ENCODE measurements around the gene ZDHHC4. TPM values are rescaled to one million over a fixed set of nuclear protein-coding genes. Genes with fewer than 3 reads are reported as not detected.
A peak's percentile ranks its signal among the peaks of the same experiment; 100 is the strongest.

Gene ZDHHC4
- total and polyA plus RNA-seq, 2 of the 13 experiments (the other 11 are each of a cell fraction or from before 2014, with no cell fraction given): 83.2 to 188 TPM

- TF ChIP-seq, protein P1, sequence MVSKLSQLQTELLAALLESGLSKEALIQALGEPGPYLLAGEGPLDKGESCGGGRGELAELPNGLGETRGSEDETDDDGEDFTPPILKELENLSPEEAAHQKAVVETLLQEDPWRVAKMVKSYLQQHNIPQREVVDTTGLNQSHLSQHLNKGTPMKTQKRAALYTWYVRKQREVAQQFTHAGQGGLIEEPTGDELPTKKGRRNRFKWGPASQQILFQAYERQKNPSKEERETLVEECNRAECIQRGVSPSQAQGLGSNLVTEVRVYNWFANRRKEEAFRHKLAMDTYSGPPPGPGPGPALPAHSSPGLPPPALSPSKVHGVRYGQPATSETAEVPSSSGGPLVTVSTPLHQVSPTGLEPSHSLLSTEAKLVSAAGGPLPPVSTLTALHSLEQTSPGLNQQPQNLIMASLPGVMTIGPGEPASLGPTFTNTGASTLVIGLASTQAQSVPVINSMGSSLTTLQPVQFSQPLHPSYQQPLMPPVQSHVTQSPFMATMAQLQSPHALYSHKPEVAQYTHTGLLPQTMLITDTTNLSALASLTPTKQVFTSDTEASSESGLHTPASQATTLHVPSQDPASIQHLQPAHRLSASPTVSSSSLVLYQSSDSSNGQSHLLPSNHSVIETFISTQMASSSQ (IDR thresholded peaks at IDR 0.05; ENCODE audit: low read depth): peak; percentile 61; the same call in 1 of the 2 replicates
- TF ChIP-seq, protein P1 (CRISPR knock-in tag; IDR thresholded peaks at IDR 0.05; ENCODE audit: borderline replicate concordance): peak; percentile 82; the same call in 1 of the 2 replicates
- peak; percentile 63; the same call in 1 of the 2 replicates for TF ChIP-seq FOXK2 (IDR thresholded peaks at IDR 0.05)
- TF ChIP-seq ARNTL (CRISPR knock-in tag; IDR thresholded peaks at IDR 0.05): no peak
- TF ChIP-seq, protein P2, sequence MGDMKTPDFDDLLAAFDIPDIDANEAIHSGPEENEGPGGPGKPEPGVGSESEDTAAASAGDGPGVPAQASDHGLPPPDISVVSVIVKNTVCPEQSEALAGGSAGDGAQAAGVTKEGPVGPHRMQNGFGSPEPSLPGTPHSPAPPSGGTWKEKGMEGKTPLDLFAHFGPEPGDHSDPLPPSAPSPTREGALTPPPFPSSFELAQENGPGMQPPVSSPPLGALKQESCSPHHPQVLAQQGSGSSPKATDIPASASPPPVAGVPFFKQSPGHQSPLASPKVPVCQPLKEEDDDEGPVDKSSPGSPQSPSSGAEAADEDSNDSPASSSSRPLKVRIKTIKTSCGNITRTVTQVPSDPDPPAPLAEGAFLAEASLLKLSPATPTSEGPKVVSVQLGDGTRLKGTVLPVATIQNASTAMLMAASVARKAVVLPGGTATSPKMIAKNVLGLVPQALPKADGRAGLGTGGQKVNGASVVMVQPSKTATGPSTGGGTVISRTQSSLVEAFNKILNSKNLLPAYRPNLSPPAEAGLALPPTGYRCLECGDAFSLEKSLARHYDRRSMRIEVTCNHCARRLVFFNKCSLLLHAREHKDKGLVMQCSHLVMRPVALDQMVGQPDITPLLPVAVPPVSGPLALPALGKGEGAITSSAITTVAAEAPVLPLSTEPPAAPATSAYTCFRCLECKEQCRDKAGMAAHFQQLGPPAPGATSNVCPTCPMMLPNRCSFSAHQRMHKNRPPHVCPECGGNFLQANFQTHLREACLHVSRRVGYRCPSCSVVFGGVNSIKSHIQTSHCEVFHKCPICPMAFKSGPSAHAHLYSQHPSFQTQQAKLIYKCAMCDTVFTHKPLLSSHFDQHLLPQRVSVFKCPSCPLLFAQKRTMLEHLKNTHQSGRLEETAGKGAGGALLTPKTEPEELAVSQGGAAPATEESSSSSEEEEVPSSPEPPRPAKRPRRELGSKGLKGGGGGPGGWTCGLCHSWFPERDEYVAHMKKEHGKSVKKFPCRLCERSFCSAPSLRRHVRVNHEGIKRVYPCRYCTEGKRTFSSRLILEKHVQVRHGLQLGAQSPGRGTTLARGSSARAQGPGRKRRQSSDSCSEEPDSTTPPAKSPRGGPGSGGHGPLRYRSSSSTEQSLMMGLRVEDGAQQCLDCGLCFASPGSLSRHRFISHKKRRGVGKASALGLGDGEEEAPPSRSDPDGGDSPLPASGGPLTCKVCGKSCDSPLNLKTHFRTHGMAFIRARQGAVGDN (CRISPR knock-in tag; IDR thresholded peaks at IDR 0.05): peak; percentile 41; the same call in 1 of the 2 replicates
- TF ChIP-seq ZNF724P (CRISPR knock-in tag; IDR thresholded peaks at IDR 0.05; ENCODE audit: borderline replicate concordance): no peak
- no peak for TF ChIP-seq RBAK (CRISPR knock-in tag; IDR thresholded peaks at IDR 0.05)
- peak; percentile 51 for TF ChIP-seq ZNF781 (CRISPR knock-in tag; IDR thresholded peaks at IDR 0.05; ENCODE audit: borderline replicate concordance, not compliant biosample characterization)
- peak; percentile 89 for TF ChIP-seq NR2C2 (CRISPR knock-in tag; IDR thresholded peaks at IDR 0.05; ENCODE audit: borderline replicate concordance)
- peak; percentile 74 for TF ChIP-seq TAF1 (CRISPR knock-in tag; IDR thresholded peaks at IDR 0.05)
- peak; percentile 56; the same call in 1 of the 2 replicates for TF ChIP-seq ZNF34 (CRISPR knock-in tag; IDR thresholded peaks at IDR 0.05; ENCODE audit: borderline replicate concordance)
- peak; percentile 83; the same call in 1 of the 2 replicates for TF ChIP-seq ZNF614 (CRISPR knock-in tag; IDR thresholded peaks at IDR 0.05; ENCODE audit: borderline replicate concordance)
- TF ChIP-seq, protein P3, sequence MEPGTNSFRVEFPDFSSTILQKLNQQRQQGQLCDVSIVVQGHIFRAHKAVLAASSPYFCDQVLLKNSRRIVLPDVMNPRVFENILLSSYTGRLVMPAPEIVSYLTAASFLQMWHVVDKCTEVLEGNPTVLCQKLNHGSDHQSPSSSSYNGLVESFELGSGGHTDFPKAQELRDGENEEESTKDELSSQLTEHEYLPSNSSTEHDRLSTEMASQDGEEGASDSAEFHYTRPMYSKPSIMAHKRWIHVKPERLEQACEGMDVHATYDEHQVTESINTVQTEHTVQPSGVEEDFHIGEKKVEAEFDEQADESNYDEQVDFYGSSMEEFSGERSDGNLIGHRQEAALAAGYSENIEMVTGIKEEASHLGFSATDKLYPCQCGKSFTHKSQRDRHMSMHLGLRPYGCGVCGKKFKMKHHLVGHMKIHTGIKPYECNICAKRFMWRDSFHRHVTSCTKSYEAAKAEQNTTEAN (CRISPR knock-in tag; conservative IDR thresholded peaks at IDR 0.05): 0 out of 2 replicates have a peak, but pooled peaks have one; percentile 21
Measured at GRCh38 chr7:6578114-6579084, 1.1 kb downstream of the ZDHHC4 start (continued).
